Activated naive CD4-positive, alpha-beta T cell treated with anti-CD3 and anti-CD28 coated beads for 36 hours (primary cell): ENCODE data around the gene MAGEB10. TPM values are rescaled to one million over a fixed set of nuclear protein-coding genes. Genes with fewer than 3 reads are reported as not detected.

Experiments used
- CTCF ChIA-PET: fragments of 350-600 bp; sonication (Branson Sonifier 250); formaldehyde crosslinking; loops from one replicate; lab custom pipeline; 2021; ENCODE audit warnings: antibody characterized with exemption; lab: Charles Lee
- DNase-seq: peaks from one replicate; pipeline ENCODE4 v3.0.0-alpha.2; 2020
- H3K27ac Mint-ChIP-seq: one replicate; pipeline ENCODE4 v1.8.0; 2021; ENCODE audit warnings: mild to moderate bottlenecking, mixed read lengths
- H3K27me3 Mint-ChIP-seq: one replicate; pipeline ENCODE4 v1.8.0; 2021; ENCODE audit warnings: low read depth, mixed read lengths
- H3K36me3 Mint-ChIP-seq: one replicate; pipeline ENCODE4 v1.8.0; 2021; ENCODE audit warnings: low read depth, mixed read lengths
- H3K4me1 Mint-ChIP-seq: one replicate; pipeline ENCODE4 v1.8.0; 2021; ENCODE audit warnings: low read depth, mixed read lengths
- H3K4me3 Mint-ChIP-seq: one replicate; pipeline ENCODE4 v1.8.0; 2021; ENCODE audit warnings: mild to moderate bottlenecking, moderate library complexity, mixed read lengths
- H3K9me3 Mint-ChIP-seq: one replicate; pipeline ENCODE4 v1.8.0; 2021; ENCODE audit warnings: mixed read lengths
- intact Hi-C: fragments of 100-400 bp; cut with micrococcal nuclease; formaldehyde crosslinking; loops from one replicate; pipeline ENCODE4 v1.15.1; 2023
- total RNA-seq, 2 experiments: library from RNA; stranded (reverse); gene quantifications; one replicate each; pipeline ENCODE4 v1.2.3, GENCODE V29; 2021

MAGEB10 gene
- total RNA-seq, 2 experiments from 2014 or later: not detected

GRCh38 chrX:27842859-27843258, 35.1 kb downstream of the MAGEB10 start:
- H3K36me3 Mint-ChIP-seq: no peaks in the 10 kb centered on the region
- intact Hi-C loops: no loop called here
- H3K27me3 Mint-ChIP-seq: no peaks in the 10 kb centered on the region
- no peaks in the 10 kb centered on the region for H3K4me1 Mint-ChIP-seq
- H3K9me3 Mint-ChIP-seq: no peaks in the 10 kb centered on the region
- no peak overlapping the region for H3K27ac Mint-ChIP-seq
- CTCF ChIA-PET: no interaction called here
- no peak for DNase-seq
- H3K4me3 Mint-ChIP-seq: no peak overlapping the region

DNA sequence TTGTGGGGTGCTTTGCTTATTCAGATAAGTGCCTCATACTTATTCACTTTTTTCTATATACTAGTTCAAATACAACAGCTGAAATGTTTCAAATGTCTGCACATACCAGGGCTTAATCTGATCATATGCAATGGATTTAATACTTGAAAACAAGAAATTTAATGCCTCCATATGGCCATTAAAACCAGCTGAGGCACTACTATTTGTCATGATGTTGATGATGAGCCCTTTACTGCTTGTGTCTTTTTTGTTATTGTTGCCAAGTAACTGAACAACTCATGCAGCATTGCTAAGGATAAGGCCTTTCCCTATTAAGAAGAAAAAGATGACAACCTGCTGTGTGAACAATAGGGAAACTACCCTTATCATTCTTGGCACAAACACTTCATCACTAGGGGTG, 52.5 kb downstream of the MAGEB10 start:
- DNase-seq: no peak
- Mint-ChIP-seq H3K36me3 (no peaks in the 10 kb centered on the region), H3K4me3 (no peak overlapping the region), H3K9me3 (no peaks in the 10 kb centered on the region), H3K27me3 (no peaks in the 10 kb centered on the region), H3K4me1 (no peaks in the 10 kb centered on the region), H3K27ac (no peak overlapping the region)
- intact Hi-C loops: no loop called here
- CTCF ChIA-PET: no interaction called here

- H3K9me3 Mint-ChIP-seq: no peaks in the 10 kb centered on the region
- intact Hi-C loops: no loop called here
- H3K27ac Mint-ChIP-seq: no peak overlapping the region
These were observed 56.0 kb downstream of the MAGEB10 start for GRCh38 chrX:27863809-27864208.

More at GRCh38 chrX:27863809-27864208, 56.0 kb downstream of the MAGEB10 start:
- CTCF ChIA-PET: no interaction called here
- DNase-seq: no peak
- no peak overlapping the region for H3K4me3 Mint-ChIP-seq
- no peaks in the 10 kb centered on the region for H3K36me3 Mint-ChIP-seq
- no peaks in the 10 kb centered on the region for H3K27me3 Mint-ChIP-seq
- no peaks in the 10 kb centered on the region for H3K4me1 Mint-ChIP-seq

Other genes starting within 250 kb of the MAGEB10 start
- gene DCAF8L2, start 217.6 kb upstream of the MAGEB10 start, total RNA-seq: not detected
- gene DCAF8L1, start 173.5 kb downstream of the MAGEB10 start, total RNA-seq: not detected